GM23338 (cell line): ENCODE results near the gene PDGFC. TPM values are rescaled to one million over a fixed set of nuclear protein-coding genes. Genes with fewer than 3 reads are reported as not detected.

ENCODE experiments used
- ATAC-seq: fragments of 200-7000 bp; cut with Tn5 transposase; 3 replicates; pipeline ENCODE4 v1.9.1; 2020
- DNase-seq: peaks from one replicate; pipeline ENCODE4 v3.0.0-alpha.2; 2015; ENCODE audit warnings: low spot score
- H2AFZ ChIP-seq: fragments of 200-600 bp; sonication (generic); 2 replicates; pipeline ENCODE4 v1.8.0; 2016; ENCODE audit warnings: antibody characterized with exemption, mild to moderate bottlenecking, moderate library complexity
- H3F3A ChIP-seq: fragments of 200-600 bp; sonication (generic); replicated peaks from 2 replicates; pipeline ENCODE4 v1.8.0; 2017; ENCODE audit warnings: antibody characterized with exemption, mixed run types, low read depth
- H3K27ac ChIP-seq: fragments of 200-600 bp; sonication (generic); 2 replicates; pipeline ENCODE4 v1.6.1; 2016; ENCODE audit warnings: low read depth
- H3K27me3 ChIP-seq: fragments of 200-600 bp; sonication (generic); 2 replicates; pipeline ENCODE4 v1.8.0; 2016; ENCODE audit warnings: mild to moderate bottlenecking, mixed run types, moderate library complexity; ENCODE audit not compliant: insufficient read depth
- H3K36me3 ChIP-seq: fragments of 200-600 bp; sonication (generic); 2 replicates; pipeline ENCODE4 v1.8.0; 2016; ENCODE audit warnings: mild to moderate bottlenecking; ENCODE audit not compliant: insufficient read depth
- H3K4me1 ChIP-seq: fragments of 200-600 bp; sonication (generic); 2 replicates; pipeline ENCODE4 v1.8.0; 2016; ENCODE audit warnings: mild to moderate bottlenecking, moderate library complexity; ENCODE audit not compliant: insufficient read depth
- H3K4me2 ChIP-seq: fragments of 200-600 bp; sonication (generic); 2 replicates; pipeline ENCODE4 v1.7.1; 2017; ENCODE audit warnings: mixed run types
- H3K4me3 ChIP-seq: fragments of 200-600 bp; sonication (generic); 2 replicates; pipeline ENCODE4 v1.6.1; 2016; ENCODE audit warnings: mixed run types
- H3K79me2 ChIP-seq: fragments of 200-600 bp; sonication (generic); replicated peaks from 2 replicates; pipeline ENCODE4 v1.8.0; 2017; ENCODE audit warnings: mild to moderate bottlenecking; ENCODE audit not compliant: insufficient read depth
- H3K9me2 ChIP-seq: fragments of 200-600 bp; sonication (generic); 2 replicates; pipeline ENCODE4 v1.8.0; 2017; ENCODE audit not compliant: insufficient read depth
- H4K20me1 ChIP-seq: fragments of 200-600 bp; sonication (generic); replicated peaks from 2 replicates; pipeline ENCODE4 v1.8.0; 2017; ENCODE audit warnings: mild to moderate bottlenecking; ENCODE audit not compliant: insufficient read depth
- H3K27ac Mint-ChIP-seq: 2 replicates; pipeline ENCODE4 v1.8.0; 2020; ENCODE audit warnings: inconsistent platforms, mild to moderate bottlenecking, moderate library complexity, mixed read lengths
- H3K27me3 Mint-ChIP-seq: 3 replicates; pipeline ENCODE4 v1.8.0; 2022; ENCODE audit warnings: low read depth, mild to moderate bottlenecking, moderate library complexity, mixed read lengths, inconsistent platforms; ENCODE audit not compliant: insufficient read depth, poor library complexity
- H3K36me3 Mint-ChIP-seq: 3 replicates; pipeline ENCODE4 v1.8.0; 2021; ENCODE audit warnings: low read depth, mild to moderate bottlenecking, inconsistent platforms, moderate library complexity, mixed read lengths
- H3K4me1 Mint-ChIP-seq: 3 replicates; pipeline ENCODE4 v1.8.0; 2020; ENCODE audit warnings: mild to moderate bottlenecking, inconsistent platforms, mixed read lengths
- H3K4me3 Mint-ChIP-seq: 3 replicates; pipeline ENCODE4 v1.8.0; 2021; ENCODE audit warnings: moderate library complexity, mild to moderate bottlenecking, inconsistent platforms, mixed read lengths
- H3K9me3 Mint-ChIP-seq: 3 replicates; pipeline ENCODE4 v1.8.0; 2020; ENCODE audit warnings: moderate library complexity, mild to moderate bottlenecking, inconsistent platforms, mixed read lengths
- CTCF ChIP-seq, 2 experiments: fragments of 200-600 bp in 1 of 2; sonication (generic) in 1 of 2; conservative IDR thresholded peaks; 2 replicates each; pipeline versions ENCODE4 v1.5.1 to v1.6.1; 2016 to 2017; ENCODE audit warnings: antibody characterized with exemption in 2 of 2, low read depth in 2 of 2, mild to moderate bottlenecking in 2 of 2, moderate library complexity in 1 of 2
- EZH2phosphoT487 ChIP-seq: fragments of 200-600 bp; sonication (generic); IDR thresholded peaks from one replicate; pipeline ENCODE4 v1.8.1; 2018; ENCODE audit warnings: antibody characterized with exemption; ENCODE audit not compliant: unreplicated experiment
- NANOG ChIP-seq: IDR thresholded peaks from 2 replicates; pipeline ENCODE4 v1.6.1; 2016; ENCODE audit warnings: antibody characterized with exemption, borderline replicate concordance
- POLR2AphosphoS5 ChIP-seq: IDR thresholded peaks from 2 replicates; pipeline ENCODE4 v1.6.1; 2016; ENCODE audit warnings: antibody characterized with exemption, low read depth
- REST ChIP-seq: IDR thresholded peaks from one replicate; pipeline ENCODE4 v1.6.1; 2018; ENCODE audit warnings: antibody characterized with exemption; ENCODE audit not compliant: unreplicated experiment
- STAT1 ChIP-seq: IDR thresholded peaks from one replicate; pipeline ENCODE4 v1.6.1; 2016; ENCODE audit warnings: antibody characterized with exemption; ENCODE audit not compliant: unreplicated experiment
- ZNF114 ChIP-seq: fragments of 250-450 bp; sonication (Bioruptor Pico); IDR thresholded peaks from 2 replicates; pipeline ENCODE4 v1.5.0; 2020; ENCODE audit warnings: mild to moderate bottlenecking, moderate library complexity
- ZNF331 ChIP-seq: fragments of 250-450 bp; sonication (Bioruptor Pico); IDR thresholded peaks from 2 replicates; pipeline ENCODE4 v1.5.0; 2020; ENCODE audit warnings: low read depth, mild to moderate bottlenecking, moderate library complexity
- ZNF462 ChIP-seq: fragments of 250-450 bp; sonication (Bioruptor Pico); IDR thresholded peaks from 2 replicates; pipeline ENCODE4 v1.5.0; 2020; ENCODE audit warnings: mild to moderate bottlenecking, moderate library complexity
- polyA plus RNA-seq: library from polyadenylated mRNA; unstranded; fragments of >200 nt; fragmentation: Nextera tagmentation; extraction: Ambion mirVana; gene quantifications from 2 replicates; pipeline ENCODE4 v1.2.1, GENCODE V29; 2016
- total RNA-seq: library from RNA; depleted of rRNA; stranded (reverse); fragments of >200 nt; shearing (Covaris generic); gene quantifications from 2 replicates; pipeline ENCODE4 v1.2.3, GENCODE V29; 2014

PDGFC gene
- total and polyA plus RNA-seq, 2 experiments from 2014 or later, result 1.3 to 3.4 TPM

GRCh38 chr4:156962058-156962358 is 9.6 kb downstream of the PDGFC start:
- no peaks in the 10 kb centered on the region for H4K20me1 ChIP-seq
- H3K36me3 ChIP-seq, result no peaks in the 10 kb centered on the region
- no peaks in the 10 kb centered on the region for H3K9me2 ChIP-seq
- H3K4me2 ChIP-seq, result no peak overlapping the region
- H3K4me1 ChIP-seq, result peaks cover 4% of the 10 kb centered on the region; the same call in 1 of the 2 replicates
- Mint-ChIP-seq H3K9me3 (no peaks in the 10 kb centered on the region), H3K36me3 (no peaks in the 10 kb centered on the region), H3K4me3 (no peak overlapping the region), H3K4me1 (peaks cover 12% of the 10 kb centered on the region), H3K27me3 (peaks cover 3% of the 10 kb centered on the region), H3K27ac (no peak overlapping the region)
- H3F3A ChIP-seq, result no peaks in the 10 kb centered on the region
- TF ChIP-seq EZH2phosphoT487 (no peak), CTCF (conservative IDR thresholded peaks at IDR 0.05; ENCODE audit: low read depth in 2 of 2) (no peak), ZNF114 (CRISPR knock-in tag) (no peak), REST (no peak), ZNF331 (no peak), NANOG (no peak), STAT1 (no peak), POLR2AphosphoS5 (no peak), ZNF462 (CRISPR knock-in tag) (no peak)
- H3K4me3 ChIP-seq, result no peak overlapping the region
- H3K27me3 ChIP-seq, result no peaks in the 10 kb centered on the region
- ATAC-seq (no peak), DNase-seq (no peak)
- no peak overlapping the region for H3K27ac ChIP-seq
- H3K79me2 ChIP-seq, result no peaks in the 10 kb centered on the region
- no peak overlapping the region for H2AFZ ChIP-seq
